Posterior cingulate gyrus (tissue), 11 donors: ENCODE measurements around the gene SCGB3A1.

Experiments
- DNase-seq, 10 donors: peaks; one replicate each; pipeline versions ENCODE4 v3.0.0 to v3.0.0-alpha.2; 2020 to 2021; ENCODE audit warnings: mixed read lengths in 3 of 10
- intact Hi-C: fragments of 100-400 bp; cut with DNase I; formaldehyde crosslinking; loops from one replicate; pipeline ENCODE4 v1.15.1; 2023

The SCGB3A1 gene

GRCh38 chr5:180625791-180626660, 34.7 kb upstream of the SCGB3A1 start:
- peak in 1 of 10 donors; percentile 76 for DNase-seq
- intact Hi-C loops = no loop called here

GRCh38 chr5:180625125-180625790, 34.0 kb upstream of the SCGB3A1 start:
- DNase-seq = peak in 1 of 10 donors; percentile 63
- intact Hi-C loops = no loop called here

GRCh38 chr5:180624587-180624986, 33.3 kb upstream of the SCGB3A1 start:
- DNase-seq = no peak
- intact Hi-C loops = no loop called here

GRCh38 chr5:180623844-180624243, 32.5 kb upstream of the SCGB3A1 start:
- intact Hi-C loops = no loop called here
- no peak for DNase-seq

GRCh38 chr5:180623411-180623834, 32.1 kb upstream of the SCGB3A1 start:
- no peak for DNase-seq
- intact Hi-C loops = no loop called here

GRCh38 chr5:180622910-180623309, 31.6 kb upstream of the SCGB3A1 start:
- no peak for DNase-seq
- intact Hi-C loops = no loop called here

- DNase-seq = no peak
- intact Hi-C loops = no loop called here
These were observed 30.0 kb upstream of the SCGB3A1 start for GRCh38 chr5:180621311-180621710.

GRCh38 chr5:180620014-180620413, 28.7 kb upstream of the SCGB3A1 start:
- intact Hi-C loops = no loop called here
- DNase-seq = no peak

GRCh38 chr5:180619563-180619915, 28.2 kb upstream of the SCGB3A1 start:
- intact Hi-C loops = no loop called here
- DNase-seq = no peak

- intact Hi-C loops = no loop called here
- peak in 4 of 10 donors; percentile 9 to 83 (median 28) for DNase-seq
These were observed 27.7 kb upstream of the SCGB3A1 start for GRCh38 chr5:180618829-180619562.

- intact Hi-C loops = no loop called here
- no peak for DNase-seq
These were observed 27.2 kb upstream of the SCGB3A1 start for GRCh38 chr5:180618487-180618828.

GRCh38 chr5:180613814-180614188, 22.5 kb upstream of the SCGB3A1 start:
- intact Hi-C loops = no loop called here
- no peak for DNase-seq

GRCh38 chr5:180613188-180613813, 22.0 kb upstream of the SCGB3A1 start:
- intact Hi-C loops = no loop called here
- DNase-seq = no peak

GRCh38 chr5:180612683-180613082, 21.4 kb upstream of the SCGB3A1 start:
- intact Hi-C loops = no loop called here
- DNase-seq = no peak

- DNase-seq = no peak
- intact Hi-C loops = no loop called here
These were observed 20.0 kb upstream of the SCGB3A1 start for GRCh38 chr5:180611140-180611850.

GRCh38 chr5:180609817-180610550, 18.7 kb upstream of the SCGB3A1 start:
- DNase-seq = peak in 1 of 10 donors; percentile 56
- intact Hi-C loops = no loop called here

GRCh38 chr5:180609386-180609785, 18.1 kb upstream of the SCGB3A1 start:
- DNase-seq = no peak
- intact Hi-C loops = no loop called here

- DNase-seq = no peak
- intact Hi-C loops = no loop called here
These were observed 17.4 kb upstream of the SCGB3A1 start for GRCh38 chr5:180608572-180609310.
